AG20443 (cell line): ENCODE data around the gene STAB2.

Experiments used
- DNase-seq: peaks from one replicate; pipeline ENCODE4 v3.0.0; 2012; ENCODE audit warnings: low spot score, mixed read lengths

Gene STAB2

DNA sequence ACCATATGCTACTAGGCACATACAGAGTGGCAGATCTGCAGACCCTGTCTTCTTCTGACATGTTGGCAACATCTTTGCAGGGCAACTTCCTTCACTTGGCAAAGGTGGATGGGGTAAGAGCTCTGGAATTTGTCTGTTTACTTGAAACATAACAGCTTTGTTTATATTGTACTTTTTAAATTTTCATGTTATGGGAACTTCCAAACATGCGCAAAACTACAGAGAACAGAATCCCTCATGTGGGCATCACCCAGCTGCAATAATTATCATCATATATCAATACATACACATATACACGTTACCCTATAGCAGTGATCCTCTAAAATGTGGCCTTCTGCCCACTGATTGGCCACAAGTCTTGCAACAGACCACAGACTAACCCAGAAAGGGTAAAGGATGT lies 103.4 kb downstream of the STAB2 start:
- no peak for DNase-seq

GRCh38 chr12:103691063-103691462 lies 104.0 kb downstream of the STAB2 start:
- no peak for DNase-seq

DNA sequence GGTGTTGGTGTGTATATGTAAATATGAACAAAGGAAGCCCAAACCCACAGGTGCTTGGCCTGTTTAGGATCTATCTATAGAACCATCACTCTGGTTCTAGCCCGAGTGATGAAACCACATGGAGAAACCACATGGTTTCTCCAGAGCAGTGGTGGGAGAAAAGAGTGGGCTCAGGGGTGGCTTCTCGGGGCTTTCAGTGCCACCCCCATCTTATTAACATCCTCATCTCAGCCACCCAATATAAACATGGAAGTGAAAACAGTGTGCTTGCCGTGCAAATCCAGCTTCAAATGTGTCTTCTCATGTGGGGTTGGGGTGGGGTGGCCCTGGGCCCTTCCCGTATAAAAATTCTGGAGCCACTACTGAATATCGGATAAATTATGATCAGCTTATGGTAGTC lies 109.0 kb downstream of the STAB2 start:
- DNase-seq = no peak

GRCh38 chr12:103697971-103698751 lies 111.1 kb downstream of the STAB2 start:
- DNase-seq = peak; percentile 16

- no peak for DNase-seq
These were observed 111.9 kb downstream of the STAB2 start for GRCh38 chr12:103698752-103699560.

DNA sequence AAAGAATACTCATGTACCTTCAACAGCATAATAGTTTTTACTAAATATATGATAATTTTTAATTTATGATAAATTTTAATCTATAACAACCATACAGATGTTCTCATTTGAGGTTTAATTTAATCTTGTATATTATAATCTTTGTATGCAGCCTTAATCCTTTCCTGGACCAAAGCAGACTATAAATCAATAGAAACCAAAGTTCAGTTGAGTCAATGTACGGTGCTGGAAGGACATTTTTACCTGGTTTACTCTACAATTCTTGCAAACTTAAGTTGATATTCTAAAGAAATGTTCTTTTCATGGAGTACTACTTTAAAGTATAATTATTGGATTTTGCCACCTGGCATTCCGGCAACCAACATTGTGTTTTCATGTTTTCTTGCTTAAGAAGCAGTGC lies 118.0 kb downstream of the STAB2 start:
- DNase-seq = no peak

DNA sequence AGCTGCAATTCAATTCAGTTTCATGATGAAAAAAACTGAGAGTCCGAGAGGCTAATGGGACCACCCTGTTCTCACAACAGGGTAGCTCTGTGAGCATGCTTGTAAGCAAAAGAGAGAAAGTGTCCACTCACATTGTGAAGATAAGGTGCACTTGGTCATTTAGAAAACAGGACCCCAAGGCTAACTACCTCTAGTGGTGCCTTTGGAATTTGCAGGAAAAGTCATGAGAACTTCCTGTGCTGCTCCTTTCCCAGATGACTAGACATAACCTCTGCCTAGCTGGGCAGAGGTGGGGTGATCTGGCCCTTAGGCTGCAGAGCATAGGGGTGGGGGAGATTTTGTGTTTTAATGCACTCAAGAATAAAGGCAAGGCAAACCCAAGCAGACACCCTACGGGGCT lies 118.9 kb downstream of the STAB2 start:
- DNase-seq = no peak

- no peak for DNase-seq
These were observed 120.4 kb downstream of the STAB2 start for GRCh38 chr12:103707446-103707845.

- no peak for DNase-seq
These were observed 123.5 kb downstream of the STAB2 start for GRCh38 chr12:103710544-103710943.

DNA sequence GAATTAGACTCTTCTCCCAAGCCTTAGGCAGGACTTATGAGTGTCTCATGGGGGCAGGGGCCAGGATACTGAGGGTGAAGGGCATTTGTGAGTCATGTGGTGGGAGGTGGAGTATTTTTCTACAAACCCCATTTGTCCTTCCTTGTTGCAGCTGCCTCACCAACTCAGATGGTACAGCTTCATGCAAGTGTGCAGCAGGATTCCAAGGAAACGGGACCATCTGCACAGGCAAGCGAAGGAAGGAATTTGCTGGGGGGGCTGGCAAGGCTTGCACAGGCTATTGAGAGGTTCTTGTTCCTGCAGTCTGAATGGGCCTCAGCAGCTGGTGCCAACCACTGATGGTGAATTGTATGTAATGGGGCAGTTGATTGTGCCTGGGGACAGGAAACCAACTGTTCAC lies 125.1 kb downstream of the STAB2 start:
- DNase-seq = no peak

DNA sequence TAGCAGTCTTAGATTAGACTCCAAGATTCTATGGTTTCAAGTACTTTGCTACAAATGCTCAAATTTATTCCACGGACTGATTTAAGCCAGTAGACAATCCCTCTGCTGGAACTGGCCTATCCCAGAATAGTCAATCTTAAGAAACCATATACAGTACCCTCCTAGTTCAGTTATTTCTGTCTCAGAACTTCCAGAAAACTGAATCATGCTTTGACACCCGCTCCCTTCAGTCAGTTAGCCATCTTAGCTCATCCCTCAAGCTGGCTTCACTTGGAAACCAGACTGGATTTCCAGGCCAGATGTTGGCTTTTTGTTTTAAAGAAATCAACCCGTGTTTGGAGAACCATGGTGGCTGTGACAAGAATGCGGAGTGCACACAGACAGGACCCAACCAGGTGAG lies 128.4 kb downstream of the STAB2 start:
- DNase-seq = no peak

GRCh38 chr12:103716517-103717196 lies 129.6 kb downstream of the STAB2 start:
- no peak for DNase-seq

GRCh38 chr12:103725398-103725797 lies 138.3 kb downstream of the STAB2 start:
- DNase-seq = no peak

GRCh38 chr12:103727638-103728037 lies 140.6 kb downstream of the STAB2 start:
- DNase-seq = no peak

DNA sequence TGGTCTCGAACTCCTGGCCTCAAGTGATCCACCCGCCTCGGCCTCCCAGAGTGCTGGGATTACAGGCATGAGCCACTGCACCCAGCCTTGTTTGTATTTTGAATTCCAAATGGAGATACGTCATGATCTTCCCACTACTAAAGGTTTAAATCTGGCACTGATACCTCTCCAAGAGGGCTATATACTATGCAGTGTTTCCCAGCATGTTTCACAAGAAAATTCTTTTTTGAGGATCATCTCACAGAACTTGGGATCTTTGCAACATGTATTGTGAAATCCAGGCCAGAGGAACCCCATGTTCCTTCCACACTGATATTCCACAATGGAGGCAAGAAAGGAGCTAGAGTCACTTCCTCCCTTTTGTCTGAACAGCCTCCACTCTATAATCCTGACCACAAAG lies 141.2 kb downstream of the STAB2 start:
- DNase-seq = peak; percentile 20

DNA sequence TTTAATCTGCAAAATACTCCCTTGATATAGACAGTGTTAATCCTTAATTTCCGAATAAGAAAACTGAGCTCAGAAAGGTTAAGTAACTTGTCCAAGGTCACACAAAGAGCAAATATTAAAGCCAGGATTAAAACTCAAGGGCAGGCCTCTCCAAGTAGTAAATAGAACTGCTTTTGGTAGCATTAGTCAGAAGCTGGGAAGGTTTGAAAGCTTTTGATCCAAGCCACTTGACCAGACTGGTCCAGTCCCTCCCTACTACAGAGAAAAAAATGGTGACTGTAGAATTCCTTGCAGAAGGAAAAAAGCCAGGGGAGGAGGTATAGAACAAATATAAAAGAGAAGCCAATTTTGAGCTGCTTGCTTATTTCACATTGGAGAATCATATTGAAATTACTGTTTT lies 142.4 kb downstream of the STAB2 start:
- no peak for DNase-seq

DNA sequence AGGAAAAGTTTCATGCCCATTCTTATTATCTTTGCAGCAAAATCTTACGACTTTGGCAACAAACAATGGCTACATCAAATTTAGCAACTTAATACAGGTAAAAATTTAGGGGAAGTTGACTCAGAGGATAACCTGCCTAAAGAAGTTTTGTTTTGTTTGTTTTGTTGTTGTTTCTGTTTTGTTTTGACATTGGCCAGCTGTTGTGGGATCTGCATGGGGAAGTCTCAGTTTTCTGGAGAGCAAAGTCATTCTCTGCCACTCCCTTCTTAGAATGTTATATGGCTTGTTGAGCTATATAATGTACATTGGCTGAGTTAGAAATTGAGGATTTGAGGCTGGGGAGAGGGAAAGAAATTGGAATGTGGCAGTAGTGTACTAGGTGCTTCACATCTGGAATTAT lies 144.5 kb downstream of the STAB2 start:
- no peak for DNase-seq

DNA sequence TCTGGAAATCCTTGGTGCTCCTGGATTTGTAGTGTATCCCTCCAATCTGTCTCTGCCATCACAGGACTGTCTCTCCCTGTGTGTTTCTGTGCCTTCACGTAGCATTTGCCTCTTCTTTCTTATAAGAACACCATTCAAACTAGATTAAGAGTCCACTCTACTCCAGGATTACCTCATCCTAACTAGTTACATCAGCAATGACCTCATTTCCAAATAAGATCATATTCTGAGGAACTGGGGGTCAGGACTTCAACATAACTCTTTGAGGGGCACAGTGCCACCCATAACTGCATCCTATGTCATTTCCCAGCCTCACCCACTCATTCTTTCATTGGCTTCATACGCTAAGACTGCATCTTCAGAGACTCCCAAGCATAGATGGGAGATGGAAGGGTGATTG lies 147.8 kb downstream of the STAB2 start:
- DNase-seq = no peak

- no peak for DNase-seq
These were observed 148.2 kb downstream of the STAB2 start for GRCh38 chr12:103735291-103735690.

GRCh38 chr12:103736572-103736971 lies 149.5 kb downstream of the STAB2 start:
- no peak for DNase-seq

DNA sequence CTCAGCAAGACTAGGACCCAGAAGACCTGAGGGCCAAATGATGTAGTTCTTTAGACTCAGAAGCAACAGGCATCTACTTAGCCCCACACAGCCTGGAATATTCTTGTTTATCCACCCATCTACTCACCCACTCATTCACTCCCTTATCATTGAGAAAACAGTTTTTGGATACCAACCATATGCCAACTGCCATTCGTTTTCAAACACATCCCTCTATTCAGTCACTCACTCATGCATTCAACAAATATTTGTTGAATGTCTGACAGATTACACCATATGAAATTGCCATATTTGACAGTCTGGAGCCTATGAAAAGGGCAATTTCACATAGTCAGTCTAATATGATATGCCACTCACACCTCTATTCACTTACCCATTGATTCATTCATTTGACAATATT lies 150.8 kb downstream of the STAB2 start:
- DNase-seq = no peak

DNA sequence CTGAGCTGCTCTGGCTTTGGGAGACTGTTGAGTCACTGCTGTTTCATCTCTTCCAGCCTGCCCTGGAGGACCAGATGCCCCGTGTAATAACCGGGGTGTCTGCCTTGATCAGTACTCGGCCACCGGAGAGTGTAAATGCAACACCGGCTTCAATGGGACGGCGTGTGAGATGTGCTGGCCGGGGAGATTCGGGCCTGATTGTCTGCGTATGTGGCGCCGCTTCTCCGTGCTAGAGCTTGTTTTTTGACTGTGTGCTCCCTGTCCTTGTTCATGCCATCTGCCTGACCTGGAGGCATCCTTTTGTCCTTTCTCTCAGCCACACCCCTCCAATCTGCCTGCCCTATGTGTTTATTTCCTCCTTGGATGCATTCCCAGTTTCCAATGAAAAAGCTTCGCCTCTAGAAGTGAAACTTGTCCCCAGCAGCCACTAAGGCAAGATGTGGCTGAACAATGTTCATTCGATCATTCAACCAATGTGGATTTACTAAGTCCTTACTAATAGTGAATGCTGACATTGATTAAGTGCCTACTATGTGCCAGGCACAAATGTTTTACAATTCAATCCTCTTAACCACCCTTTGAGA lies 155.4 kb downstream of the STAB2 start:
- peak; percentile 42 for DNase-seq

DNA sequence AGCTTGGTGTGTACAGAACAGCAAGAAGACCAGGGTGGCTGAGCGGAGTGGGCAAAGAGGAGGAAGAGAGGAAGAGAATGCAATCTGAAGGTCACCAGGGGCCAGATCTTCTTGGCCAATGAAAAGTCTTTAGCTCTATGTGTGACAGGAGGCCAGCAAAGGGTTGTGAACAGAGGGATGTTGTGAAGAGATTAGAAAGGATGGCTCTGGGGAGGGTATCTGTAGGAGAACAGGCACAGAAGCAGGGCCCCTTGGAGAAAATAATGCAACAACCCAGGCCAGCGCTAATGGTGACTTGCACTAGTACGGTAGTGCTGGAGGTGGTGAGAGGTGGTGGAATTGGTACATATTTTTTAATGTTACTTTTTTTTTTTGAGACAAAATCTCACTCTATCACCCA lies 156.7 kb downstream of the STAB2 start:
- DNase-seq = no peak
